GM12874 (cell line): ENCODE results near the gene IL17RB.

Experiments
- TF ChIP-seq, protein P1 (sequence below): IDR thresholded peaks from 2 replicates; pipeline ENCODE4 v1.5.1; 2011; ENCODE audit warnings: low read depth, mild to moderate bottlenecking, control low read depth, low read length, moderate library complexity; ENCODE audit not compliant: insufficient read depth

Gene IL17RB

GRCh38 chr3:53826048-53826447, 20.3 kb upstream of the IL17RB start:
- TF ChIP-seq, protein P1, sequence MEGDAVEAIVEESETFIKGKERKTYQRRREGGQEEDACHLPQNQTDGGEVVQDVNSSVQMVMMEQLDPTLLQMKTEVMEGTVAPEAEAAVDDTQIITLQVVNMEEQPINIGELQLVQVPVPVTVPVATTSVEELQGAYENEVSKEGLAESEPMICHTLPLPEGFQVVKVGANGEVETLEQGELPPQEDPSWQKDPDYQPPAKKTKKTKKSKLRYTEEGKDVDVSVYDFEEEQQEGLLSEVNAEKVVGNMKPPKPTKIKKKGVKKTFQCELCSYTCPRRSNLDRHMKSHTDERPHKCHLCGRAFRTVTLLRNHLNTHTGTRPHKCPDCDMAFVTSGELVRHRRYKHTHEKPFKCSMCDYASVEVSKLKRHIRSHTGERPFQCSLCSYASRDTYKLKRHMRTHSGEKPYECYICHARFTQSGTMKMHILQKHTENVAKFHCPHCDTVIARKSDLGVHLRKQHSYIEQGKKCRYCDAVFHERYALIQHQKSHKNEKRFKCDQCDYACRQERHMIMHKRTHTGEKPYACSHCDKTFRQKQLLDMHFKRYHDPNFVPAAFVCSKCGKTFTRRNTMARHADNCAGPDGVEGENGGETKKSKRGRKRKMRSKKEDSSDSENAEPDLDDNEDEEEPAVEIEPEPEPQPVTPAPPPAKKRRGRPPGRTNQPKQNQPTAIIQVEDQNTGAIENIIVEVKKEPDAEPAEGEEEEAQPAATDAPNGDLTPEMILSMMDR = no peak

GRCh38 chr3:53828581-53828980, 17.8 kb upstream of the IL17RB start:
- TF ChIP-seq, protein P1 = no peak

DNA sequence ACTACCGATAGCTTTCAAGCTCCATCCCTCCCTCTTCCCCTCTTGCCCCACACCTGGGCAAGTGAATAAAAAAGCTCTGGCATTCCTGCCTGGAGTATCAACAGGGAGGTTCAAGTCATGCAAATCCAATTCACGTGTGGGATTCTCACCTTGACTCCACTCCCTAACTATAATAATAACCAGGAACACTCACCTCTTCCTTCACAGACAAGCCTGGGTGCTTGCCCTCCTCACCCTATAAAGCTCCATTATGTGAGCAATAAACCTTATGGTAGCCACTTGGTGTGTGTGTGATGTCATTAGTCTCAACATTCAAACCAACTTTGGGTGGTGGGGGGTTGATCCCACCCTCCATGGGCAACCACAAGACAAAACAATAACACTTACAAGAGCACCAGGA, 16.8 kb upstream of the IL17RB start:
- TF ChIP-seq, protein P1 = no peak

DNA sequence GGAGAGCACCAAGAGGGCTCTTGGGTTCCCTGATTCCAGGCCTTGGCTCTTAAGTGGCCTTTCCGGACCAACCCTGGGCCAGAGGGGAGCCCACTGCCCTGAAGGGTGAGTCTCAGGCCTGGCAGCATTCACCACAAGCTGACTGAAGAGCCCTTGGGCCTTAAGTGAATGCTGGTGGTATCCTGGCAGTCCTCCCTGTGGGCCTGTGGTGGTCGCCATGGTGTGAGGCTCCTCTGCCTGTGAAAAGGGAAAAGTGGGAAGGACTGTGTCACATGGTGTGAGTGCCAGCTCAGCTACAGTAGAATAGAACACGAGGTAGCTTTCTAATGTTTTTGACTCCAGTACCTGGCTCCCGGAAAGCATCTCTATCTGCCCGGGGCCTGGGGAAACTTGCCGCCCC, 15.4 kb upstream of the IL17RB start:
- TF ChIP-seq, protein P1 = no peak

DNA sequence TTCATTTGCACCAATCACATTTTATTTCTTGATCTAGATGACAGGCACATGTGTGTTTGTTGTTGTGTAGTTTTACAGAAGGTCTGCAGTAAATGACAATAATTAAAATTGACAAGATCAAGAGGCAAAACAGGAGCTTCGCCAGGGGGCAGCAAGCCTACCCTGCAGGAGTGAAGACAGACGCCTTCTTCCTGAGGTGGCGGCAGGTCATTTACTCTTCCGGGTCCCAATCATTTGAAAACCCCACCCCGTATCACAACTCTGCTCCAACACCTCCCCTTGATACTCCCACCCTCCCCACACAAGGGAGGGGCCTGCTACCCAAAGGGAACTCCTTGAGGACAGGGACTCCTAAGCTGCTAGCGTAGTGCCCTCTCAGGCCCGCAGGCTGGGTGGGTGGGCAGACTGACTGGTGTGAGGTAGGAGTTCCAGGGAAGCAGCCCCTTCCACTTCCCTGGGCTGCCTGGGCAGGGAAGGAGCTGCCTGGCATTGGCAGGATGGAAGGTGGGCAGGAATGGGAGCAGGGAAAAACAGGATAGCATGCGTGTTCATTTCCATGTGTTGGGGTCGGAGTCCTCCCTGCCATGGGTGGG, 13.2 kb upstream of the IL17RB start:
- TF ChIP-seq, protein P1 = no peak

DNA sequence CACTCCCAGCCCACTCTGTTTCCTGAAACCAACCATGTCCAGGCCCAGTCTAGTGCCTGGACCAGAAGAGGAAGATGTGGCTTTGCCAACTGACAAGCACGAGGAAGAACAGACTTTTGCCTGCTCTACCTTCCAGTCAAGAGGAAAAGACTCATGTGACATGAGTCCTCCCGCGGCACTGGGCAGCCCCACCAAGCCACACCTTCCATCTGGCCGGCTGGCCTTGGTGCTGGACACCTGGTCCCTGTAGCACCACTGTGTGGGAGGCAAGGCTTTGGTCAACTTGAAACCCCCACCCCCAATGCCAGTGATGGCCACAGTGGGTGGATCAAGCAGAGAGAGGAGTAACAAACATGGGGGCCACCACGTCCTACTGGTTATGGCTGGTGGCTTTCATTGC, 12.7 kb upstream of the IL17RB start:
- TF ChIP-seq, protein P1 = no peak

GRCh38 chr3:53834429-53835095, 11.8 kb upstream of the IL17RB start:
- TF ChIP-seq, protein P1 = no peak

GRCh38 chr3:53835257-53835656, 11.1 kb upstream of the IL17RB start:
- TF ChIP-seq, protein P1 = no peak
